ENCODE results near the gene FRAS1.

DNA sequence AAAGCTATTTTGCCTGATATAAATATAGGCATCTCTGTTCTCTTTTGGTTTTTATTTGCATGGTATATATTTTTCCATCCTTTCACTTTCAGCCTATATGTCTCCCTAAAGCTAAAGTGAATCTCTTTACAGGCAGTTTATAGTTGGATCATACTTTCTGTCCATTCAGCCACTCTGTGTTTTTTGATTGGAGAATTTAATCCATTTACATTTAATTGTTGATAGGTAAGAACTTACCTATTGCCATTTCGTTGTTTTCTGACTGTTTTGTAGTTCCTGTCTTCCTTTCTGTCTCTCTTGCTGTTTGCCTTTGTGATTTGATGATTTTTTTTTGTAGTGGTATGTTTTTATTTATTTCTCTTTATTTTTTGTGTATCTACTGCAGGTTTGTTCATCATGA is 338.5 kb downstream of the FRAS1 start:
- TF ChIP-seq, protein P1, sequence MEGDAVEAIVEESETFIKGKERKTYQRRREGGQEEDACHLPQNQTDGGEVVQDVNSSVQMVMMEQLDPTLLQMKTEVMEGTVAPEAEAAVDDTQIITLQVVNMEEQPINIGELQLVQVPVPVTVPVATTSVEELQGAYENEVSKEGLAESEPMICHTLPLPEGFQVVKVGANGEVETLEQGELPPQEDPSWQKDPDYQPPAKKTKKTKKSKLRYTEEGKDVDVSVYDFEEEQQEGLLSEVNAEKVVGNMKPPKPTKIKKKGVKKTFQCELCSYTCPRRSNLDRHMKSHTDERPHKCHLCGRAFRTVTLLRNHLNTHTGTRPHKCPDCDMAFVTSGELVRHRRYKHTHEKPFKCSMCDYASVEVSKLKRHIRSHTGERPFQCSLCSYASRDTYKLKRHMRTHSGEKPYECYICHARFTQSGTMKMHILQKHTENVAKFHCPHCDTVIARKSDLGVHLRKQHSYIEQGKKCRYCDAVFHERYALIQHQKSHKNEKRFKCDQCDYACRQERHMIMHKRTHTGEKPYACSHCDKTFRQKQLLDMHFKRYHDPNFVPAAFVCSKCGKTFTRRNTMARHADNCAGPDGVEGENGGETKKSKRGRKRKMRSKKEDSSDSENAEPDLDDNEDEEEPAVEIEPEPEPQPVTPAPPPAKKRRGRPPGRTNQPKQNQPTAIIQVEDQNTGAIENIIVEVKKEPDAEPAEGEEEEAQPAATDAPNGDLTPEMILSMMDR (conservative IDR thresholded peaks at IDR 0.05; ENCODE audit: low read depth, low read length) = no peak
- no peak for TF ChIP-seq EZH2 (IDR thresholded peaks at IDR 0.05; ENCODE audit: low read length, unreplicated experiment)

All from PC-3 (cell line).